Omental fat pad (tissue), 4 donors: ENCODE data around the gene S100B. TPM values are rescaled to one million over a fixed set of nuclear protein-coding genes. Genes with fewer than 3 reads are reported as not detected.

Experiments used
- ATAC-seq: fragments of 150-250 bp; one replicate; pipeline ENCODE4 v1.9.1; 2016; ENCODE audit warnings: mild to moderate bottlenecking, moderate library complexity; ENCODE audit not compliant: low FRiP score
- DNase-seq: peaks from one replicate; pipeline ENCODE4 v3.0.0-alpha.2; 2019; ENCODE audit warnings: low spot score
- total RNA-seq, 4 donors: library from RNA; depleted of rRNA; stranded (reverse); fragments of >200 nt; gene quantifications; one replicate each; pipeline ENCODE4 v1.1.0, GENCODE V29; 2016
- TF ChIP-seq, protein P1 (sequence below), 3 donors: fragments of 450-650 bp; IDR thresholded peaks; one replicate each; pipeline ENCODE4 v1.5.1; 2016 to 2017; ENCODE audit warnings: antibody characterized with exemption in 3 of 3, mild to moderate bottlenecking in 3 of 3, moderate library complexity in 2 of 3

S100B gene
- total RNA-seq, 4 donors from 2014 or later, result 75.0 to 252 (median 113) TPM

- no peak for ATAC-seq
- no peak for DNase-seq
- TF ChIP-seq, protein P1, sequence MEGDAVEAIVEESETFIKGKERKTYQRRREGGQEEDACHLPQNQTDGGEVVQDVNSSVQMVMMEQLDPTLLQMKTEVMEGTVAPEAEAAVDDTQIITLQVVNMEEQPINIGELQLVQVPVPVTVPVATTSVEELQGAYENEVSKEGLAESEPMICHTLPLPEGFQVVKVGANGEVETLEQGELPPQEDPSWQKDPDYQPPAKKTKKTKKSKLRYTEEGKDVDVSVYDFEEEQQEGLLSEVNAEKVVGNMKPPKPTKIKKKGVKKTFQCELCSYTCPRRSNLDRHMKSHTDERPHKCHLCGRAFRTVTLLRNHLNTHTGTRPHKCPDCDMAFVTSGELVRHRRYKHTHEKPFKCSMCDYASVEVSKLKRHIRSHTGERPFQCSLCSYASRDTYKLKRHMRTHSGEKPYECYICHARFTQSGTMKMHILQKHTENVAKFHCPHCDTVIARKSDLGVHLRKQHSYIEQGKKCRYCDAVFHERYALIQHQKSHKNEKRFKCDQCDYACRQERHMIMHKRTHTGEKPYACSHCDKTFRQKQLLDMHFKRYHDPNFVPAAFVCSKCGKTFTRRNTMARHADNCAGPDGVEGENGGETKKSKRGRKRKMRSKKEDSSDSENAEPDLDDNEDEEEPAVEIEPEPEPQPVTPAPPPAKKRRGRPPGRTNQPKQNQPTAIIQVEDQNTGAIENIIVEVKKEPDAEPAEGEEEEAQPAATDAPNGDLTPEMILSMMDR (IDR thresholded peaks at IDR 0.05), result no peak
These were observed 54.6 kb downstream of the S100B start for GRCh38 chr21:46550116-46550941.

DNA sequence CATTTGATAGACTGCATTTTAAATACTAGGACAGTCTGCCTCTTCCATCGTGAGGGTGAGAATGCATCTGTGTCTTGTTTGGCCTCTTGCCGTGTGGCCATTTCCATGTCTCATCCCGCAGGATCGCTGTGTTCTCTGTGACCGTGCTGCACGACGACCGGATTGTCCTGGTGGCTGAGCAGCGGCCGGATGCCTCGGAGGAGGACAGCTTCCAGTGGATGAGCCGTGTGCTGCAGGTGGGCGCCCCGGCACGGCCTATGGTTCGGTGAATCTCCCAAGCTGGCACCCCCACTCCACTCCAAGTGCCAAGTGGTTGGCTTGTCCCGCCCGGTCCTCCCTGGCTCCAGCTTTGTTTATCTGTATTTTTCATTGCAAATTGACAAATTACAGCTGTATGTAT is 55.2 kb downstream of the S100B start:
- DNase-seq (no peak), ATAC-seq (no peak)
- TF ChIP-seq, protein P1 (IDR thresholded peaks at IDR 0.05), result no peak

Other genes with a start within 250 kb of the S100B start
- 10 to 100 TPM; 25.9 to 57.4 (median 33.3) TPM for gene DIP2A, start 146.2 kb downstream of the S100B start, total RNA-seq
- gene PRMT2, start 30.6 kb upstream of the S100B start, total RNA-seq, result 10 to 100 TPM; 77.0 to 87.8 (median 82.3) TPM